ENCODE data around the gene PGD.
"Not testable (repeated sequence)": the region's sequence is repeated elsewhere in the genome, so short reads cannot be mapped to it uniquely, and the experiment has no call there.

The PGD gene

DNA sequence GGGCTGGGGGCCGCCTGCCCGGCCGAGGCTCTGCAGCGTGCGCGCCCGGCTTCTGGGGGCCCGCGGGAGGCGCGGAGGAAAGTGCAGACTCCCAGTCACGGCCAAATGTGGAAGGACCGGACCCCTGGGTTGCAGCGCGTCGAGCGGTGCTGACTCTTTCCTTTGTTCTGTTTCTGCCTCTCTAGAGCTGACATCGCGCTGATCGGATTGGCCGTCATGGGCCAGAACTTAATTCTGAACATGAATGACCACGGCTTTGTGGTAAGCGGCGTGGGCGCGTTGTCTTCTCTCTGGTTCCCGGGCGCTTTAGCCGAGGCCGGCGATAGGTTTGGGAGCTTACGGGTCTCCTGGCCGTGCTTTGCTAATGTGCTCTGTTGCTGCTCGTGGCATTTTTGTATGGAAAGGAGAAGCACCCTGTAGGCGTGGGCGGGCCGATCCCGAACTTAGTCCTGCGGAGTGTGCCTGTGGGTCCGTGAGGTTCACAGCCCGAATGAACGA is 629 bp downstream of the PGD start:
- no peak for DNase-seq (ENCODE audit: low read depth)

DNA sequence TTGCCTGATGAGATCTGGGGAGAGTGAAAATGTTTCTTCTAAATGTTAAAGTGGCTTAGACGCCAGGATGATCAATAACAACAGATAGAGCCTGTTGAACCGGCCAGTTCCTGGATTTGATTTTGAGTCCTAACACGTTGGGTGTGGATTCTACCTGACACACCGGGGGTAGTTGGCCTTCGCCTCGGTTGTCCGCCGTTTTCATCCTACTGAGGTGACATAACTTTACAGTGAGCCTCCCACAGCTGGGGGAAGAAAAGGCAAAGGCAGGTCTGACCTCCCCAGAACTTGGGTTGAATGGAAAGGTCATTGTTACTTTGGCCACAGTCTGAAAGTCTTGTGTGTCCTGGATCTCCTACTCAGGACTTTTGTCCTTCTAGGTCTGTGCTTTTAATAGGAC is 1.1 kb downstream of the PGD start:
- no peak for DNase-seq (ENCODE audit: low read depth)

DNA sequence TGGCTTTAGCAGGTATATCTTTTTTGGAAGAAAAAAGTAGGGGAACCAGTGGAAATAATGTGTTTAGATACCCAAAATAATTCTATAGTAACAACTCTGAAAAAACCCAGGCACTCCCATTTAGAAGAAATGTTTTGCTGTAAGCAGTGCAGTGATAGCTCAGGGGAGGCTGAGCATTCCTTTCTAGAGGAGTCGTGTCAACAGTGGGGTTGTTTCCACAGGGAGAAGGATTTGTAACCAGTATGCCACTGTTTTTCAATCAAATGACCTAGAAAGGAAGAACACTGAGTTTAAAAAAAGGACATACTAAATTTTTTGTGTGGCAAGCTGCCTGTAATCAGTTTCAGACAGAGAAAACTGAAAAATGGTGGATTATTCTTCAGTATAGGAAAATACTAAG is 2.4 kb downstream of the PGD start:
- no peak for DNase-seq (ENCODE audit: low read depth)

DNA sequence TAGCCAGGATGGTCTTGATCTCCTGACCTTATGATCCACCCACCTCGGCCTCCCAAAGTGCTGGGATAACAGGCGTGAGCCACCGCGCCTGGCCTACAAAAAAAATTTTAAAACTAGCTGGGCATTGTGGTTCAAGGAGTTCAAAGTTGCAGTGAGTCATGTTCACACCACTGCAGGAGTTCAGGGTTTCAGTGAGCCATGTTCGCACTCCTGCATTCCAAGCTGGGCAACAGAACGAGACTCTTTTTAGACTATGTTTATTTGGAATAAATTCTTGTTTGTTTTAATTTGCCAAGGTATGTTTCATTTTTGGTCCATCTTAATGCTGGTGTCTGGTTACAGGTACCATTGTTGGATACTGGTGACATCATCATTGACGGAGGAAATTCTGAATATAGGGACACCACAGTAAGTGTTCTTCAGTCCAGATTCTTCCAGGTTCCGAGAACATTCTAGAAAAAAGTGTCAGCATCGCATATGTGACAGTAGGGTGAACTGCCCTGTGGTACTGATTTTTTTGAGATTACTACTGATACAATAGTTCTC is 3.9 kb downstream of the PGD start:
- DNase-seq (ENCODE audit: low read depth): no peak

DNA sequence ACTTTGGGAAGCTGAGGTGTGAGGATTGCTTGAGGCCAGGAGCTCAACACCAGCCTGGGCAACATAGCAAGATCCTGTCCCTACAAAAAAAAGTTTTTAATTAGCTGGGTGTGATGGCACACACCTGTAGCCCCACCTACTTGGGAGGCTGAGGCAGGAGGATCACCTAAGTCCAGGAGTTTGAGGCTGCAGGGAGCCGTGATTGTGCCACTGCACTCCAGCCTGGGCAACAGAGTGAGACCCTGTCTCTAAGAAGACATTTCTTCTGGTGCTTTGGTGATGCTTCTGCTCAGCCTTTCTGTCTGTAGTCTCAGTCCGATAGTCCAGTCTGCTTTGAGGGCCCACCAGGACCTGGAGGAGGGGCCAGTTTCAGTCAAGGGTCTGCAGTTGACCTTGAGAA is 8.3 kb downstream of the PGD start:
- no peak for DNase-seq (ENCODE audit: low read depth)

DNA sequence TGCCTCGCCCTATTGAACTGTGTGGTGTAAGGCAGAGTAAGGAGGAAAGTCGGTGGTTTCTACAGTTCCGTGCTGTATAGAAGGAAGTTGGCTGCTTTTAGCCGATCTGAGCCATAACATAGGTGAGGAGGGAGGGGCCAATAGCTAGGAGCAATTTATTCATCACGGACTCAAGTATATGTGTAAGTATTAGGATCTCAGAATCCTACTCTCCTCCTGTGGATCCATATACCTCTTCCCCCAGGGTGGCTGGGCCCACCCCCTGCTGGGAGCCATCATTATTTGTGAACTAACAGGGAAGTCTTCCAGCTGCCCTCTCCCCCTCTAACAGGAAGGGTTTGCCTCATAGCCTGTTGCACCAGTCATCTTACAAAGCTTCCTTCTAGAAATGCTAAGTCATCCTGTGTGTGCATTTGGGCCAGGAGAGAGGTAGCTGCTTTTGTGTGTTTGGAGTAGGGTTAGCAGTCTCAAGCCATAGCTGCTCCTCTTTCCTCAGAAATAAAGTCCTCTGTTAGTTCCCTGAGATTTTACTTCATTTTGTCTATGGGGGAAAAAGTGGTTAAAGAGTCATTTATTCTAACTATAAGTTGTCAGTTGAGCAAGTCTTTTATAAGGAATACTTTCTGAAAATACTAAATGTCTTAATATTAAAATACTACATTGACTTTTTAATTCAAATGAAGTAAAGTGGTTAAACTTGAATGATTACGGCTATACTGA is 16.5 kb downstream of the PGD start:
- no peak for DNase-seq (ENCODE audit: low read depth)

DNA sequence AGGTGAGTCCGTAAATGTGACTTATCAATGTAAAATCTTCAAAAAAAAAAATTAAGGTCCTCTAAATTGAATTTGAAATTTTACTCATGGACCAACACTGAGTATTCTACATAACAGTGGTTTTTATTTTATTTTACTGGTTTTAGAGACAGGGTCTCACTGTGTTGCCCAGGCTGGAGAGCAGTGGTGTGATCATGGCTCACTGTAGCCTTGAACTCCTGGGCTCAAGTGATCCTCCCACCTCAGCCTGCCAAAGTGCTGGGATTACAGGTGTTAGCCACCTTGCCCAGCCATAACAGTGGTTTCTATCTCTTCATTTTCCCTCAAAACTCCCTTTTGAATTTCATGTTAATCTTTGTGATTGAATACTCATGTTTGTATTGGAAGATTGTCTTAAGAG is 17.1 kb downstream of the PGD start:
- DNase-seq (ENCODE audit: low read depth): not testable (repeated sequence)

DNA sequence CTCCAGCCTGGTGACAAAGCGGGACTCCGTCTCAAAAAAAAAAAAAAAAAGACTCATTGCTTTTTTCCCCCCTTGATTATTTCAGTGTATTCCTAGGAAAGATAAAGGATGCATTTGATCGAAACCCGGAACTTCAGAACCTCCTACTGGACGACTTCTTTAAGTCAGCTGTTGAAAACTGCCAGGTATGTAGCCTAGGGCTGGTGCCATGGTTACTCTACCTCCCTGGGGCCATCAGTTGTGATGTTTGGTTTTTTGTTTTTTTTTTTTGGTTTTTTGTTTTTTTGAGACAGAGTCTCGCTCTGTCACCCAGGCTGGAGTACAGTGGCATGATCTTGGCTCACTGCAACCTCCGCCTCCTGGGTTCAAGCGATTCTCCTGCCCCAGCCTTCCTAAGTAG is 19.9 kb downstream of the PGD start:
- DNase-seq (ENCODE audit: low read depth): not testable (repeated sequence)

DNA sequence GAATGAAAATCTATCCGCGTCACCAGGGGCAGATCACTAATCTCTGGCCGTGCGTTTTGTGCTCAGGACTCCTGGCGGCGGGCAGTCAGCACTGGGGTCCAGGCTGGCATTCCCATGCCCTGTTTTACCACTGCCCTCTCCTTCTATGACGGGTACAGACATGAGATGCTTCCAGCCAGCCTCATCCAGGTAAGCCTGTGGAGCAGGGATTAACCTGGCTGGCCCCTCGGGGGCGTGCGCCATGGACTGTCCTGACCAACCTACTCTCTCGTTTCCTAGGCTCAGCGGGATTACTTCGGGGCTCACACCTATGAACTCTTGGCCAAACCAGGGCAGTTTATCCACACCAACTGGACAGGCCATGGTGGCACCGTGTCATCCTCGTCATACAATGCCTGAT is 20.5 kb downstream of the PGD start:
- no peak for DNase-seq (ENCODE audit: low read depth)

DNA sequence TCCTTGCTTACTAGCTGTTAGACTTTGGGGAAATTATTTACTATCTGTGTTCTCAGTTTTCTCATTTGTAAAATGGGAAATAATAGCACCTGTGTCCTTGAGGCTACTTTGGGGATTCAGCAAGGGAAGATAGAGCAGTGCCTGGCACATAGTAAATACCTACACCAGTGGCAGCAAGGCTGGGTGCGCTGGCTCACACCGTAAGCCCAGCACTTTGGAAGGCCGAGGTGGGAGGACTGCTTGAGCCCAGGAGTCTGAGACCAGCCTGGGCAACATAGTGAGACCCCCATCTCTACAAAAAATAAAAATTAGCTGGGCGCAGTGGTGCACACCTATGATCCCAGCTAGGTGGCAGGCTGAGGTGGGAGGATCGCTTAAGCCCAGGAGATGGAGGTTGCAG is 22.8 kb downstream of the PGD start:
- DNase-seq (ENCODE audit: low read depth): no peak

DNA sequence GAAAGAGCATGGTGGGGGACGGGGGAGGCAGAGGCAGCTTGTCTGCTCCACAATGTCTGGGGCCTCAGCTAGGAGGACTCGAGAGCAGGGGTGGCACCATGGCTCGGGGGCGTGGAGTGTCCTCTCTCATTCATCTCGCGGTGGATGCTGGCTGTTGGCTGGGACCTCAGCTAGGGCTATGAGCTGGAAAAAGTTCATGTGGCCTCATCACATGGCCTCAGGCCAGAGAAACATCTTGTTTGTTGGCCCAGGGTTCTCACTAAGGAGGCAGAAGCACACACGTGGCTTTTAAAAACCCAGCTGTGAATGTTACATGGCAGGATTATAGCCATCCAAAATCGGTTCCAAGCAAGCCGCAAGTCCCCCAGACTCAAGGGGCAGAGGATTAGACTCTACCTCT is 25.2 kb downstream of the PGD start:
- DNase-seq (ENCODE audit: low read depth): no peak

DNA sequence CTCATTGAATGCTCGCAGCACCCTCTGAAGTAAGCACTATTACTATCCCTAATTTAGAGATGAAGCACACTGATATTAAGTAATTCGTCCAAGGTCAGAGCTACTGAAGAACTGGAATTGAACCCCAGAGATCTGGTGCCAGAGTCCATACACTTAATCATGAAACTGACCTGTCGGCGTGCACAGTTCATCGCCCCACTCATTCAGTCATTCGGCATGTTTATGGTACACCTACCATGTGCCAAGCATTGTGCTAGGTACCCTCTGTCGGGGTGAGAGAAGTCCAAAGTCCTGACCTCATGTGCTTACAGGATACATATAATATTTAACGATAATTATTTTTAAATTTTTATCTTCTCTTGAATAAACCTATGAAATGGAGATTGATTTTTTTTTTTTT is 25.8 kb downstream of the PGD start:
- no peak for DNase-seq (ENCODE audit: low read depth)

DNA sequence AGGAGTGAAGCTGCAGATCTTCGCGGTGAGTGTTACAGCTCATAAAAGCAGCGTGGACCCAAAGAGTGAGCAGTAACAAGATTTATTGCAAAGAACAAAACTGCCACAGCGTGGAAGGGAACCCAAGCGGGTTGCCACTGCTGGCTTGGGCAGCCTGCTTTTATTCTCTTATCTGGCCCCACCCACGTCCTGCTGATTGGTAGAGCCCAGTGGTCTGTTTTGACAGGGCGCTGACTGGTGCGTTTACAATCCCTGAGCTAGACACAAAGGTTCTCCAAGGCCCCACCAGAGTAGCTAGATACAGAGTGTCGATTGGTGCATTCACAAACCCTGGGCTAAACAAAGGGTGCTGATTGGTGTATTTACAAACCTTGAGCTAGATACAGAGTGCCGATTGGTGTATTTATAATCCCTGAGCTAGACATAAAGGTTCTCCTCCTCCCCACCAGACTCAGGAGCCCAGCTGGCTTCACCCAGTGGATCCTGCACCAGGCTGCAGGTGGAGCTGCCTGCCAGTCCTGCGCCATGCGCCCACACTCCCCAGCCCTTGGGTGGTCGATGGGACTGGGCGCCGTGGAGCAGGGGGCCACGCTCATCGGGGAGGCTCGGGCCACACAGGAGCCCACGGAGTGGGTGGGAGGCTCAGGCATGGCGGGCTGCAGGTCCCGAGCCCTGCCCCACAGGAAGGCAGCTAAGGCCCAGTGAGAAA is 27.1 kb downstream of the PGD start:
- not testable (repeated sequence) for DNase-seq (ENCODE audit: low read depth)

DNA sequence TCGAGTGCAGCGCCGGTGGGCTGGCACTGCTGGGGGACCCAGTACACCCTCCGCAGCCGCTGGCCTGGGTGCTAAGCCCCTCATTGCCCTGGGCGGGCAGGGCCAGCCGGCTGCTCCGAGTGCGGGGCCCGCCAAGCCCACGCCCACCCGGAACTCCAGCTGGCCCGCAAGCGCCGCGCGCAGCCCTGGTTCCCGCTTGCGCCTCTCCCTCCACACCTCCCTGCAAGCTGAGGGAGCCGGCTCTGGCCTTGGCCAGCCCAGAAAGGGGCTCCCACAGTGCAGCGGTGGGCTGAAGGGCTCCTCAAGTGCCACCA is 27.6 kb downstream of the PGD start:
- DNase-seq (ENCODE audit: low read depth): not testable (repeated sequence)

DNA sequence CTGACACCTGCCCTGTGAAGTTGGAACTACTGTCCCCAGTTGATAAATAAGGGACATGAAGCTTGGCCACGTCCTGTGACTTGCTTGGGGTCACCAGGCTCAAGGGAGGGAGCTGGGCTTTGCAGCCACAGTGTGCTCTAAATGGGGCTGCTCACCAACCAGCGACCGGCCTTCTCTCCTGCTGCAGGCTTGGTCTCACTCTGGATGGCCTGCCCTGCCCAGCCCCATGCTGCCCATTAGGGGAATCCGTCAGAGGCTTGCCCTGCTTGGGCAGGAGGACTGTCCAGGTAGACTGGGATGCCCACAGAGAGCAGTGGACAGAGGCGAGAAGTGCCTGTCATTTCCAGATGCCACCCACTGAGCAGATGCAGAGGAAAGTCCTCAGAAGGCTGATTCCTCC is 30.1 kb downstream of the PGD start:
- no peak for DNase-seq (ENCODE audit: low read depth)

DNA sequence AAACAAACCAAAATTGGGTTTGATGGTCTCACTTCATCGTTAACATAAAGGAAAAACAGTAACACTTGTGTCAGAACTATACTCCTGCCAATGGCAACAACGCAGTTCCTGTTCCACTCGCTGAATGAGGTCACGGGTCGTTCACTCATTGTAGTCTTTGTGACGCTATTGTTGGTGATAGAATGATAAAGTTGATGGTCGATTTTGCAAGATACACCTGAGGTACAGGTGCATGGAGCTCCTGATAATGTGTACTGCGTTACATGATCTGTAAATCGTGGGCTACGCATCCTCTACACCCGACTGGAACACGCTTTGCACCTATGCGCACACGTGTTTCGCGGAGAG is 31.0 kb downstream of the PGD start:
- no peak for DNase-seq (ENCODE audit: low read depth)

DNA sequence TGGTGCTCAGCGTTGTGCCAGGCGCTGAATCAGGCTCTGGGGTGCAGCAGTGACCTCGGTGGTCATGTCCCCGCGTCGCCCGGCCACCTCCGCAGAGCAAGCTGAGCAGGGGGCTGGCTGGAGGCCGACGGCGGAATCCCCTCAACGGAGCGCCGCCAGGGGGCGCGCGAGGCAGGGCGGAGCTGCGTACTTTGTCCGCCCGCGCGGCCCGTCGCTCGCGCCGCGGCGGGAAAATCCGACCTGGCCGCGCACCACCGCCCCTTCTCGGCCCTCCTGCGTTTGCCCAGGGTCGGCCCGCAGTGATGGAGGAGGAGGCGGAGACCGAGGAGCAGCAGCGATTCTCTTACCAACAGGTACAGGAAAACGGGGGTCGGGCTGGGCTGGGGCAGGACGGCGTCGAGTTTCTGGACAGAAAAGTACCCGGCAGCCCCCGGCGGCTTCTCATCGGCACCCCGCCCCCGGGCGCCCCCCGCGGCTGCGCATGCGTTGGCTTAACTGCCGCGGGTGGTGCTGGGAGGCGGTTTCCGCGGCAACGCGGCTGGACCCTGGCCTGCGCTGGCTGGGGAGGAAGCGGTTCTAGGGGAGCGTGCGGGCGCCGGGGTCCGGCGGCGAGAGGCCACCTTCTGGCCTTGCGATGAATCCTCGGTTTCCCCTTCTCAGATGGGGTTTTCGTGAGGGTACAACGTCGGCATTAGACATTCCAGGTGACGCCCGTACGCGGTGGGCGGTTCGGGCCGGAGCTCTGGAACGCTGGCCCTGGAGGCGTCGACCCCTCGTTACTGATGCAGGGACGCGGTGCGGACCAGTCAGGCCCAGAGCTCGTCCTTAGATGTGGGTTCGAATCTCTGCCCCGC is 31.6 kb downstream of the PGD start, which contains the start of gene CENPS:
CENPS (plus strand) TSS at position 218 of the 854 bp plus-strand sequence; CDS start at position 303, 85 bp downstream.
- DNase-seq (ENCODE audit: low read depth): peak; percentile 87

DNA sequence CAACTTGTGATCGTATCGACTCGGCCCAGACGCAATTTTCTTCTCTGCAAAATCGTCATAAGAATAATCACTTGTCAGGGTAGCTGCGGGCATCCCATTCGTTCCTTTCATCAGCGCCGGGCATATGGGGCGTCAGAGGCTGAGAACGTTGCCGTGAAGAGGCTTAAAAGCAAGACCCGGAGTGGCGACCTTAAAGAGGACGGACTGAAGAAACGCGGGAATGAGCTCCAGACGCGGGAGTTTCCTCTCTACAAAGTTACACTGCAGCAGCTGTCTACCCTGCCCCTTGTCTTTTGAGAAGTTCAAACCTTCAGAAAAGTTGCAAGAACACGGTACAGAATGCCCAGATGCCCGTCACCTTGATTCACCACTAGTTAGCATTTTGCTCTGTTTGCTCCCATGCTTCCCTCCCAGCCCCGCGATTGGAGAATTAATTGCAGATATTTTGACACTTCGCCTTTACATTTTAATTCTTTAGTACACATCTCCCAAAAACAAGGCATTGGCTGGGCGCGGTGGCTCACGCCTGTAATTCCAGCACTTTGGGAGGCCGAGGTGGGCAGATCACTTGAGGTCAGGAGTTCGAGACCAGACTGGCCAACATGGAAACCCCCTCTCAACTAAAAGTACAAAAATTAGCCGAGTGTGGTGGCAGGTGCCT is 32.3 kb downstream of the PGD start:
- DNase-seq (ENCODE audit: low read depth): no peak

DNA sequence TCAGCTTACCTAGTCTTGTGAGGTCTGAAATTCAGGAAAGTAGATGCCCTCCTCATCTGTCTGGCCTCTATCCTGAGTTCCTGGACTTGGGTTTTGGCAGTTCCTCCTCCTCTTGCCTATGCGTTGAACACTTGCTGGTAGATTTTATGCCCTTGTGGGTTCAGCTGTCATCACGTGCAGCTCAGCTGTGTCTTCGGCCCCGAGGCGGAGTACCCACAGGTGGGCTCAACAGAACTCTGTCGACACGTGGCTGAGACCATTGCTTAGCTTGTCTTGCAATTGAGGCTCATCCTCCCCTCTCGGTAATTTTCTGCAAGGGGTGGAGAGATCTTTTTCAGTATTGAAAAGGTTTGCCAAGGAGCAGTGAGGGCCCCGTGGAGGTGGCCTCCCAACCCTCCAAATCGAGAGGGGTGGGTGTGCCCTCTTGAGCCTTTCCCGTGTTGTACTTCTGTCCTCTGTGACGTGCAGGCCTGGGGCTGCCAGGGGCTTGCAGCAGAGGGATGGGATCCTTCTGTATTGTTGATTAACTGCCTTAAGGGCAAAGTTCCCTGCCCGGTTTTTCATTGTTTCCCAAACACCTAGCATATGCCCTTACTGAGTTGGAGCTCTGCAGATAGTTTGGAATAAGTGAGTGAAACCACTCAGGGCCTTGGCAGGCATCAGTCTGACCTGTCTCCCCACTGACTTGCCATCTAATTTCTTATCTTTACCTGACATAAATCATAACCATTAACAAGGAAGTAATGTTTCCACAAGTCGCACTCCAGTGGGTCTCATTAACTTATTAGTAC is 34.2 kb downstream of the PGD start:
- no peak for DNase-seq (ENCODE audit: low read depth)

DNA sequence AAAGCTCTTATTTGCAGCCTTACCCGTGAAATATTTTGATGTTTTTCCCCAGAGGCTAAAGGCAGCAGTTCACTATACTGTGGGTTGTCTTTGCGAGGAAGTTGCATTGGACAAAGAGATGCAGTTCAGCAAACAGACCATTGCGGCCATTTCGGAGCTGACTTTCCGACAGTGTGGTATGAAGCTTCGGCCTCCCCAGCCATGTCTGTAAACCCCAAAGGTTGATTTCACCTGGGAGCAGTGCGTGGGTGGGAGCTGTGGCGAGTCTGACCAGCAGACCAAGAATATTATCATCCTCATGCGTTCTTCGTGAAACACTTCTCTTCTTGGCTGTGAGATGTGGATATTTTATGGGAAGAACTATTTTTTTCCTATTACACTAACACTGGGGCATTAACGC is 34.9 kb downstream of the PGD start:
- DNase-seq (ENCODE audit: low read depth): no peak

DNA sequence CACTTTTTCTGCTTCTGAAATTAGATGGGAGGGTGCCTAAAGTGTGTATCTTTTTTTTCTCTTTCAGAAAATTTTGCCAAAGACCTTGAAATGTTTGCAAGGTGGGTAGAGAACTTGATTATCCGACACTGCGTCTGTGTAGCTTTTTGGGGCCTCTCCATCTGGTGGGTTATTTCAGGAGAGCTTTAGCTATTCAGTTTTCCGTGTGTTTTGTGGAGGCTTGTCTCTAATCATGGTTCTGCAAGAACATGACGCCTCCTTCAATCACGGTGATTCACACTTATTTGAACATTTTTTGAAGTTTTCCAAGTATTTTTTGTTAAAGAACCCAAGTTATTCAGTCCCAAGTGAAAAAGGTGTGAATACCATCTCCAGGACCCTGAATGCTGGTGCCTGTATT is 35.7 kb downstream of the PGD start:
- DNase-seq (ENCODE audit: low read depth): no peak
